ENCODE data around the gene OR2H2. TPM values are rescaled to one million over a fixed set of nuclear protein-coding genes. Genes with fewer than 3 reads are reported as not detected.

The OR2H2 gene
- total and polyA plus RNA-seq, 2 of the 13 experiments (the other 11 are each of a cell fraction or from before 2014, with no cell fraction given): not detected

DNA sequence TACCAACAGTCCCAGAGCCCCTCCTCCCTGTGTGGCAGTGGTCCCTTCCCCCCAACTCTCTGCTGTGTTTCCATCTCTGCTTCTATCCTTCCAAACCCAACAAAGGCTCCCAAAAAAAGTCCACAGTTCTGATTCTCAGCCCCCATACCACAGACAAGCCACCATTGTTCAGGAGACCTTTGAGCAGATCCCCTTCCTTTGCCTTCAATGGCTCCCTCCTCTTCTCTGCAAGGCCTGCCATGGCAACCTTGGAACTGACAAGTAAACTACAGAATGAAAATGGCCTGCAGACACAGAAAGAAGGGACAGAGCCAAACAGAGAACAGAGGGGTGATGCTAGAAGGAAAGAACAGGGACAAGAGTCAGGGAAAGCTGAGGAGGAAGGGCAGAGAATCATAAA is 23.2 kb downstream of the OR2H2 start:
- H3K9ac ChIP-seq (ENCODE audit: insufficient read depth, low read depth, low read length): no peak overlapping the region
- in situ Hi-C loops (cut with HindIII; ENCODE audit: extremely low pct_ligation_motif_present, low pct_unique_long_range_greater_than_20kb) (no loop called here), intact Hi-C loops (cut with micrococcal nuclease; ENCODE audit: unreplicated experiment) (no loop called here)
- no peak overlapping the region for H3K4me3 ChIP-seq (replicated peaks in 1 of 3; ENCODE audit: insufficient read depth in 1 of 3, low read depth in 2 of 3, low read length in 3 of 3)
- H3K4me1 ChIP-seq (ENCODE audit: insufficient read depth, low read length): no peaks in the 10 kb centered on the region
- no peak overlapping the region for H3K27ac ChIP-seq (ENCODE audit: extremely low read length, insufficient read depth, low read length)
- no TSS peak for BruUV-seq (replicated peaks)
- no peaks in the 10 kb centered on the region for H3K9me3 ChIP-seq (ENCODE audit: low read length)
- FAIRE-seq: no peak
- H3K27me3 ChIP-seq (ENCODE audit: control insufficient read depth in 1 of 2, insufficient read depth in 2 of 2, low read length in 2 of 2): peaks cover 0 to 14% of the 10 kb centered on the region in 2 experiments; a peak in 1 of 5 replicates
- no peak for TF ChIP-seq ZC3H13 (CRISPR knock-in tag; IDR thresholded peaks at IDR 0.05)
- no peak for TF ChIP-seq ZNF407 (CRISPR knock-in tag; IDR thresholded peaks at IDR 0.05; ENCODE audit: not compliant biosample characterization)
- no peak for TF ChIP-seq MED8 (CRISPR knock-in tag; IDR thresholded peaks at IDR 0.05; ENCODE audit: insufficient replicate concordance)
- TF ChIP-seq TBX2 (CRISPR knock-in tag; IDR thresholded peaks at IDR 0.05; ENCODE audit: borderline replicate concordance): no peak
- no peak for TF ChIP-seq GTF2F1 (IDR thresholded peaks at IDR 0.05; ENCODE audit: low read length)
- TF ChIP-seq CENPBD1 (CRISPR knock-in tag; IDR thresholded peaks at IDR 0.05; ENCODE audit: borderline replicate concordance, low read depth): no peak
- no peak for TF ChIP-seq ZNF619 (CRISPR knock-in tag; IDR thresholded peaks at IDR 0.05)
- no peak for TF ChIP-seq ZSCAN25 (CRISPR knock-in tag; IDR thresholded peaks at IDR 0.05)
- TF ChIP-seq SAP130 (CRISPR knock-in tag; IDR thresholded peaks at IDR 0.05; ENCODE audit: low read depth): no peak
- TF ChIP-seq ZNF749 (CRISPR knock-in tag; IDR thresholded peaks at IDR 0.05; ENCODE audit: borderline replicate concordance): no peak
- TF ChIP-seq ZNF225 (CRISPR knock-in tag; IDR thresholded peaks at IDR 0.05): no peak
- H3K36me3 ChIP-seq (replicated peaks in 1 of 2; ENCODE audit: control insufficient read depth in 1 of 2, insufficient read depth in 2 of 2, low read length in 2 of 2): no peaks in the 10 kb centered on the region
- H3K79me2 ChIP-seq (ENCODE audit: insufficient read depth, low read length): no peaks in the 10 kb centered on the region
- no peaks in the 10 kb centered on the region for H4K20me1 ChIP-seq (ENCODE audit: insufficient read depth, low read length)
- H2AFZ ChIP-seq (ENCODE audit: low read length): no peak overlapping the region
- ATAC-seq: no peak
- H3K4me2 ChIP-seq (ENCODE audit: low read depth, low read length): no peak overlapping the region
- POLR2A ChIA-PET: no interaction called here
- no peak for DNase-seq (ENCODE audit: low spot score)
- CTCF ChIA-PET (ENCODE audit: low intra/inter-chr PET ratio, low total read pairs): no interaction called here

Data from HepG2 (cell line).